ENCODE data around the gene USP49.

- TF ChIP-seq CTCF (IDR thresholded peaks at IDR 0.05) (no peak), POLR2A (IDR thresholded peaks at IDR 0.05) (no peak)
Measured at GRCh38 chr6:41922154-41922553, 27.0 kb upstream of the USP49 start.
